ENCODE results near the gene ANKRD37.

The ANKRD37 gene, protein sequence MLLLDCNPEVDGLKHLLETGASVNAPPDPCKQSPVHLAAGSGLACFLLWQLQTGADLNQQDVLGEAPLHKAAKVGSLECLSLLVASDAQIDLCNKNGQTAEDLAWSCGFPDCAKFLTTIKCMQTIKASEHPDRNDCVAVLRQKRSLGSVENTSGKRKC

GRCh38 chr4:185396724-185397385 is at the start of gene ANKRD37:
TSS of gene ANKRD37 (plus strand) at chr4:185396841. CDS start at chr4:185396924, 83 bp downstream.
- H3K79me2 ChIP-seq (ENCODE audit: insufficient read depth, low read length) = peaks cover 13% of the 10 kb centered on the region; the same call in 1 of the 2 replicates
- H3K4me2 ChIP-seq (ENCODE audit: insufficient read depth, low read length) = peak within 1 kb of the TSS; percentile 96
- H3K4me1 ChIP-seq (ENCODE audit: insufficient read depth, low read length) = peaks cover 41% of the 10 kb centered on the region
- H3K9ac ChIP-seq (ENCODE audit: low read depth, low read length) = peak within 1 kb of the TSS; percentile 98
- DNase-seq (no peak), ATAC-seq (ENCODE audit: insufficient read depth, low read depth) (no peak)
- TF ChIP-seq CTCF (IDR thresholded peaks at IDR 0.05; ENCODE audit: borderline replicate concordance, extremely low read depth, low read length, poor library complexity, severe bottlenecking) = no peak
- TF ChIP-seq EZH2 (IDR thresholded peaks at IDR 0.05; ENCODE audit: borderline replicate concordance, low read depth, low read length, severe bottlenecking) = no peak
- H4K20me1 ChIP-seq (ENCODE audit: insufficient read depth, low read length) = no peaks in the 10 kb centered on the region
- no peaks in the 10 kb centered on the region for H3K27me3 ChIP-seq (ENCODE audit: insufficient read depth, low read length, poor library complexity)
- H3K4me3 ChIP-seq (ENCODE audit: low read depth in 1 of 2, low read length in 2 of 2) = peak within 1 kb of the TSS; percentile 41 to 93
- H3K36me3 ChIP-seq (ENCODE audit: insufficient read depth, low read length) = peaks cover 30% of the 10 kb centered on the region
- no peaks in the 10 kb centered on the region for H3K9me3 ChIP-seq (ENCODE audit: insufficient read depth, low read length, severe bottlenecking)
- peak within 1 kb of the TSS; percentile 98 for H2AFZ ChIP-seq (ENCODE audit: low read depth, low read length)
- peak within 1 kb of the TSS; percentile 86 for H3K27ac ChIP-seq (ENCODE audit: low read length)

- Histone ChIP-seq H3K4me3 (ENCODE audit: low read depth in 1 of 2, low read length in 2 of 2) (no peak overlapping the region), H4K20me1 (ENCODE audit: insufficient read depth, low read length) (no peaks in the 10 kb centered on the region), H3K9me3 (ENCODE audit: insufficient read depth, low read length, severe bottlenecking) (no peaks in the 10 kb centered on the region), H3K79me2 (ENCODE audit: insufficient read depth, low read length) (no peaks in the 10 kb centered on the region), H3K4me1 (ENCODE audit: insufficient read depth, low read length) (no peaks in the 10 kb centered on the region), H3K4me2 (ENCODE audit: insufficient read depth, low read length) (no peak overlapping the region), H3K27ac (ENCODE audit: low read length) (no peak overlapping the region), H3K36me3 (ENCODE audit: insufficient read depth, low read length) (no peaks in the 10 kb centered on the region), H3K9ac (ENCODE audit: low read depth, low read length) (no peak overlapping the region), H3K27me3 (ENCODE audit: insufficient read depth, low read length, poor library complexity) (peaks cover 3% of the 10 kb centered on the region), H2AFZ (ENCODE audit: low read depth, low read length) (no peak overlapping the region)
- DNase-seq (no peak), ATAC-seq (ENCODE audit: insufficient read depth, low read depth) (no peak)
- TF ChIP-seq EZH2 (IDR thresholded peaks at IDR 0.05; ENCODE audit: borderline replicate concordance, low read depth, low read length, severe bottlenecking) (no peak), CTCF (IDR thresholded peaks at IDR 0.05; ENCODE audit: borderline replicate concordance, extremely low read depth, low read length, poor library complexity, severe bottlenecking) (no peak)
Observed at GRCh38 chr4:185346975-185347601, 49.6 kb upstream of the ANKRD37 start.

- no peak for TF ChIP-seq EZH2 (IDR thresholded peaks at IDR 0.05; ENCODE audit: borderline replicate concordance, low read depth, low read length, severe bottlenecking)
- no peak for TF ChIP-seq CTCF (IDR thresholded peaks at IDR 0.05; ENCODE audit: borderline replicate concordance, extremely low read depth, low read length, poor library complexity, severe bottlenecking)
- H3K36me3 ChIP-seq (ENCODE audit: insufficient read depth, low read length) = no peaks in the 10 kb centered on the region
Observed at GRCh38 chr4:185351691-185352090, 45.0 kb upstream of the ANKRD37 start.

More at GRCh38 chr4:185351691-185352090, 45.0 kb upstream of the ANKRD37 start:
- no peak overlapping the region for H3K27ac ChIP-seq (ENCODE audit: low read length)
- H3K4me2 ChIP-seq (ENCODE audit: insufficient read depth, low read length) = no peak overlapping the region
- no peak for DNase-seq
- ATAC-seq (ENCODE audit: insufficient read depth, low read depth) = no peak
- H4K20me1 ChIP-seq (ENCODE audit: insufficient read depth, low read length) = no peaks in the 10 kb centered on the region
- H3K79me2 ChIP-seq (ENCODE audit: insufficient read depth, low read length) = no peaks in the 10 kb centered on the region
- H3K27me3 ChIP-seq (ENCODE audit: insufficient read depth, low read length, poor library complexity) = peaks cover 8% of the 10 kb centered on the region
- H3K9me3 ChIP-seq (ENCODE audit: insufficient read depth, low read length, severe bottlenecking) = no peaks in the 10 kb centered on the region
- H3K4me1 ChIP-seq (ENCODE audit: insufficient read depth, low read length) = no peaks in the 10 kb centered on the region
- no peak overlapping the region for H3K4me3 ChIP-seq (ENCODE audit: low read depth in 1 of 2, low read length in 2 of 2)
- H3K9ac ChIP-seq (ENCODE audit: low read depth, low read length) = no peak overlapping the region
- no peak overlapping the region for H2AFZ ChIP-seq (ENCODE audit: low read depth, low read length)

All from DND-41 (cell line).